Renal cortex interstitium (tissue), 11 donors: ENCODE data around the gene PAK4. TPM values are rescaled to one million over a fixed set of nuclear protein-coding genes. Genes with fewer than 3 reads are reported as not detected.
"Not testable (repeated sequence)": the region's sequence is repeated elsewhere in the genome, so short reads cannot be mapped to it uniquely, and the experiment has no call there.

ENCODE experiments used
- DNase-seq, 11 donors: peaks; one replicate each; pipeline ENCODE4 v3.0.0-alpha.2; 2013; ENCODE audit warnings: low read depth in 9 of 11, low spot score in 4 of 11; ENCODE audit errors: extremely low read depth in 1 of 11
- polyA plus RNA-seq, 3 donors: library from polyadenylated mRNA; unstranded; fragments of 120-200 nt; gene quantifications; one replicate each; pipeline ENCODE4 v1.2.1, GENCODE V29; 2013; ENCODE audit not compliant: insufficient read length in 3 of 3

Gene PAK4
- polyA plus RNA-seq, 3 donors = 41.7 to 71.0 (median 65.6) TPM

DNA sequence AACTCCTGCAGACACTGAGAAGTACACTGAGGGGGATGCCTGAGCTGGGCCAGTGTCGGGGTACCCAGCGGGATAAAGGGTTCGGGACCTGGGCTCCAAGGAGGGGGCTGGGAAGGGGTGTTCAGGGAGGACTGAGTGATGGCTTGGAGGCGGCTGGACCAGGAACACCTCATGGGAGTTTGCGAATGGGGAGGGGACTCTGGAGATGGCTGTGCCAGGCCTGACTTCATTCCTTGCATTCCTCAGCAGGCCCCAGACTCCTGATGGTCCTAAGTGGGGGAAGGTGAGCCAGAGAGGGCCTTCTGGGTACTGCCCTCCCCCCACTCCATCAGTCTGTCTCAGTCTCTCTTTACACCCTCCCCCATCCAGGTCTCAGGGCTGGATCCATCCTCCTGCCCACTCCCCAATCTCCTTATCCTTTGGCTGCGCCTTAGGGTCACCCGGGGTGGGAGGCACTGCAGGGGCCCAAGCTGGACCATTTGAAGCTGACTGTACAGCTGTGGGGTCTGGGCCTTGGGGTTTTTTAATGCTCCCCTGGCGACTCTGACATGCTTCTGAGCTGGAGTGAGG lies 13.8 kb downstream of the PAK4 start:
- peak in 1 of 11 donors; percentile 34 for DNase-seq

DNA sequence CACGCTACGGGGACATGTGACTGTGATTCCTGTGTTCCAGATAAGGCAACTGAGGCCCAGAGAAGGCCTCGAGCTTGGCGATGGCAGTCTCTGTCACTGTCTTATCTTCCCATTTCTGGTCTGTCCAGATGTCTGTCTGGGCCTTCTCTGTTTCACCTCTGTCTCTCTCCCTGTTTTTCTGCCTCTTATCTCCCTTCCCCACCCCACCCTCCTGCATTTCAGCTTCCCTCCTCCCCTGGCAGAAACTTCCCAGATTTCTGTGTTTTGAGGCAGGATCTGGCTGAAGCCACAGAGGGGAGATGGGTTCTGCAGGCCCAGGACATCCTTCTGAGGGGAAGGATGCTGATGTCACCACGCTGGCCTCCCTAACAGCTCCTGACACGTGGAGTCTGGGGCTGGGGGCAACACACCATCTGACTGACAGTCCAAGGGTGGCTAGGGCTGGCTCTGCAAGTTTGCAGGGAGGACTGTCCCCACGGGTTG lies 14.4 kb downstream of the PAK4 start:
- DNase-seq = no peak

DNA sequence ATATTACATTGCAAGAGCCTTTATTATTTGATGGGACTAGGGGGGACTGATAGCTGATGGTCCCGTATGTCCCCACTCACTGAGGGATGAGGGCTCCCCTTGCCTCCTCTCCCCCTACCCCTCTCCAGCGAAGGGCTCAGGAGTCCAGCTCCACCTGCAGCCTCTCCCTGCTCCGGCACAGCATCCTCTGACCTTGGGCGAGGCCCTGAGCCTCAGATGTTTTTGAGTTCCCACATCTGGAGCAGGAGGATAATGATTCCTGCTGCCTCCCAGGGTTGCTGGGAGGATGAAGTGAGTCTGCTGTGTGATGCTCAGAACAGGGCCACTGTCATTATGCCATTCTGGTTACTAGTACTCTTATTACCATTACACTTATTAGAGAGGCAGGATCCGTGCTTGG lies 15.0 kb downstream of the PAK4 start:
- DNase-seq = no peak

DNA sequence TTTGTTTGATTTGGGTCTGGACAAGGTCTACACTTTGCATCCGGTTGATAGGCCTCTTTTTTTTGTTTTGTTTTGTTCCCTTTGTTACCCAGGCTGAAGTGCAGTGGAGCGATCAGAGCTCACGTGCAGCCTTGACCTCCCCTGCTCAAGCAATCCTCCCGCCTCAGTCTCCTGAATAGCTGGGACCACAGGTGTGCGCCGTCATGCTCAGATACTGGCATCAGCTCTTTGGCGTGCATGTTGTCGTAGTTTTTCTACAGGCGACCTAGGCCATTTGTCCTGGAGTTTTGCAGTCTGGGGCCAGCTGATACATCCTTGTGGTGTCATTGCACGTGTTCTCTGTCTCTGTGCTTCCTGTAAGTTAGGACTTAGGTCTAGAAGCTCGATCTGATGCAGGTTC lies 16.3 kb downstream of the PAK4 start:
- DNase-seq = no peak

DNA sequence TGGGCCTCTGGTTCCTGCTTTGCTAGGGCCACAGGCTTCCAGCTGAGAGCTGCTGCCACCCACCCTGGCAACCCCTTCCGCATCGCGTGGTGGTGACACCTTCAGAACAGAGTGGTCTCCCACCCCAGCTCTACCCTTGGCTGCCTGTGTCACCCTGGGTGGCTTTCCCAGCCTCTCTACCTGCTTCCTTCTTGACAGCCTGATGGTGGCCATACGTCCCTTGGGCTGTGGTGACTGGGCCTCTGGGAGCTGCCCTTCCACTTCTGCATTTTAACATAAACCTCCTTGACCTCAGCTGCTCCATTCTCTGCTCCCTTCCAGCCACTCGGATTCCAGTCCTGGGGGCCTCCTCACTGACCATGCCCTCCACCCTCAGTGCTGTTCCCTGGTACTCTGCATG lies 17.0 kb downstream of the PAK4 start:
- DNase-seq = no peak

DNA sequence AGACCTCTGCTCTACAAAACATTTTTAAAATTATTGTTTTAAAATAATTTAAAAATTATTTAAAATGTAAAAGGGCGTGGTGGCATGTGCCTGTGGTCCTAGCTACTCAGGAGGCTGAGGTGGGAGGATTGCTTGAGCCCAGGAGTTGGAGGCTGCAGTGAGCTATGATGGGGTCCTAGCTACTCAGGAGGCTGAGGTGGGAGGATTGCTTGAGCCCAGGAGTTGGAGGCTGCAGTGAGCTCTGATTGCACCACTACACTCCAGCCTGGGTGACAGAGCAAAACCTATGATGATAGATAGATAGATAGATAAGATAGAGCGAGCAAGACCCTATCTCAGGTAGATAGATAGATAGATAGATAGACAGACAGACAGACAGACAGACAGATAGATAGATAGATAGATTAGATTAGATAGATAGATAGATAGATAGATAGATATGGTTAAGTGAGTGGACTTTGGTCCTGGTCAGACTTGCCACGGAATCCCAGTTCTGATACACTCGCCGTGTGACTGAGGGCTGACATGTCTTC lies 18.2 kb downstream of the PAK4 start:
- DNase-seq = not testable (repeated sequence)

DNA sequence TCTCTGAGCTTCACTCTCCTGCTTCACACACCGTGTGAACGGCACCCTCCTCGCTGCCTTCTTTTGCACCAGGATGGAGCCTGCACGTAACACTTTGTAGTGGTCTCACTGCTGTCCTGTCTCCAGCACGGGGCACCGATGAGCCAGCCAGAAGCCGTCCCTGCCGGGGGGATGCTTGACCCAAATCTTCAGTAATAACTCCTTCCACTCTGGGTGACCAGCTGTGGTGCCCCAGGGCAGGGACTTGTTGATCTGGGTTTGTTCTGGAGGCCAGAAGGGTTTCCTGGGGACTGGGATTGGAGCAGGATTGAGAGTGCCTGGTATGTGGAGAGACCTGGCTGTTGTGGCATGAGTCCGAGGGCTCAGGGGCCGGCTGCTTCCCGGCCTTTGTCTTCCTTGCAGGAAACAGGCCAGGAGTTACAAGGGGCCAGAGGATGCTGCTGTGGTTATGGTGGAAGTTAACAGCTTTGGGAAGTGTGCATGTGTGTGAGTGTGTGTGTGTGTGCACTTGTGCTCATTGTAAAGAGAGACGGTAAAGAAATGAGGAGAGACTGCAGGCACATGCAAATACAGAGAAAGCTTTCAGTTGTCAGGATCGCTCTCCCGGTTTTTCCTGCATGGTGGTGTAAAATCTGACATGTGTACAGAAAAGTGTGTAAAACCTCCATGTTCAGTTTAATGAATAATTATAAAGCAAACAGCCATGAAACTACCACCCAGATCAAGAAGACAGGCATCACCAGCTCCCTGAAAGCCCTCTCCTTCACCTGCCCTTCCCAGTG lies 18.9 kb downstream of the PAK4 start:
- DNase-seq = no peak

DNA sequence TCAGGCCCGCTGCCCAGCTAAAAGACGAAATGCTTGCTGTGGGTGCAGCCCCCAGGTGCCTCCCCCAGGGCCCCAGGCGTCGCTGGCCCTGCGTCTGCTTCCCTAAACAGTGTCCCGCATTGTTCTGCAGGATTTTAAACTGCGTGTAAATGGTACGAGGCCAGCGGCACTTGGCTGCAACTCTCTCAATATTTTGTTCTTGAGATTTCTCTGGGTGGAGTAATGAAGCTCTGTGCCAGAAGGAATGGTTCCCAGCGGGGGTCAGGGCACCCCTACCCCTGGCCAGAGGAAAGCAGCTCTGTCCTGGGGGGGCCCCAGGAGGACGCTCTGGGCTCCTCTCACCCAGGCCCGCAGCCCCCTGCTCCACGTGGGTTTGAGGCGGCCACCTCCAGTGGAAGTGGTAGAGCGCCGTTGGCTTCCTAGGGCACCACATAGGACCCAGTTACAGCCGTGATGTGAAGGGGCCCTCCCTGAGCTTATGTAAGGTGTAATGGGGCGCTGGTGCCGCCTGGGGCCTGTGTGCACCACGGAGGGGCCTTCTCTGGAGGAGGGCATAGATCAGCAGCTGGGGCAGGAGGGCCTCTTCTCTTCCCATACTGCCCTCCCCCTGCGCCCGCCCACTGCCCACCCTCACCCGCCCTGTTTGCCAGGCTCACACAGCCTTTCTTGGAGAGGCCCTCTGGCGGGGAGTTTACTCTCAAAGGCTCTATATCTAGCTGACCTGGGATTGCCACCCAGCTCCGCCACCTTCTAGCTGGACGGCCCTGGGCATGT lies 19.8 kb downstream of the PAK4 start:
- peak in 2 of 11 donors; percentile 58 to 60 for DNase-seq

DNA sequence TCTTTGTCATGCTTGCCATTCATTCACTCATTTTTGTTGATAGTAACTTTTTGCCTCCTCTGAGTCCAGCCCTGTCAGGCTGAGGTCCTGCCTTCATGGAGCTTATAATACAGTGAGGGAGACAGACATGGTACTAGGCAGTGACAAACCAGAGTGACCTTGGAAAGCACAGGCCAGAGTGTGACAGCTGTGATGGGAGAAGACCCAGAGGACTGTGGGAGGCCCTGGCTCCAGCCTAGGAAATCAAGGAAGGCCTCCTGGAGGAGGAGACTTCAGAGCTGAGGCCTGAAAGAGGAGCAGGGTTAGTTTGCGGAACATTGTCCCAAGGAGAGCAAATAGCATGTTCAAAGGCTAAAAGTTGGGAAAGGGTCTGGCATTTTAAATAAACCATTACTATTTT lies 20.5 kb downstream of the PAK4 start:
- DNase-seq = no peak

DNA sequence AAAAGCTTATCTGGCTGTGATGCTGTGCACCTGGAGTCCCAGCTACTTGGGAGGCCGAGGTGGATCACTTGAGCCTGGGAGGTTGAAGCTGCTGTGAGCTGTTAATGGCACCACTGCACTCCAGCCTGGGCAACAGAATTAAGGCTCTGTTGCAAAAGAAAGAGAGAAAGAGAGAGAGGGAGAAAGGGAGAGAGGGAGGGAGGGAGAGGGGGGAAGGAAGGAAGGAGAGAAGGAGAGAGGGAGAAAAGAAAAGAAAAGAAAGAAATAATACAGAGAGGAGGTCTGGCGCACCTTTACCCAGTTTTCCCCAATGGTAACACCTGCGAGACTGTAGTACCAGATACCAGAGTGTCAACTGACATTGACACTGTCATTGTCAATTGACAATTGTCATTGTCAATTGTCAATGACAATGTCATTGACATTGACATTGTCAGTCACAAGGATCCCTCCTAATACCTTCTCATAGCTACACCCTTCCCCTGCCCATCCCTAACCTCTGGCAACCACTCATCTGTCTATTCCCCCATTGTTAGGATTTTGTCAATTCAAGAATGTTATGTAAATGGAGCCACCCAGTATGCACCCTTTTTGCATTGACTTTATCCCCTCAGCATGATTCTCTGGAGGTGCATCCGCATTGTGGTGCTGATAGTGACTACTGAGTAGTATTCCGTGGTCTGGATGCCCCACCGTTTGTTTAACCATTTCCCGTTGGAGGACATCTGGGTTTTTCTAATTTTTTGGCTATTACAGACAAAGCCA lies 21.3 kb downstream of the PAK4 start:
- DNase-seq = no peak

DNA sequence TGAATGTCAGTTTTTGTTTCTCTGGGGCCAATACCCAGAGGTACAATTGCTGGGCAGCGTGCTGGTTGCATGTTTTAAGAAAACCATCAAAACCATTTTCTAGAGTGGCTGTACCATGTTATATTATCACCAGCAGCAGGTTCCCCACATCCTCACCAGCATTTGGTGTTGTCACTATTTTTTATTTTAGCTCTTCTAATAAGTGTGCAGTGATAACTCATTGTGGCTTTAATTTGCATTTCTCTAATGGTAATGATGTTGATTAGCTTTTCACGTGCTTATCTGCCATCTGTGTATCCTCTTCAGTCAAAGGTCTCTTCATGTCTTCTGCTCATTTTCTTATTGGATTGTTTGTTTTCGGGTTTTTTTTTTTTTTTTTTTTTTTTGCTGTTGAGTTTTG lies 21.9 kb downstream of the PAK4 start:
- no peak for DNase-seq

DNA sequence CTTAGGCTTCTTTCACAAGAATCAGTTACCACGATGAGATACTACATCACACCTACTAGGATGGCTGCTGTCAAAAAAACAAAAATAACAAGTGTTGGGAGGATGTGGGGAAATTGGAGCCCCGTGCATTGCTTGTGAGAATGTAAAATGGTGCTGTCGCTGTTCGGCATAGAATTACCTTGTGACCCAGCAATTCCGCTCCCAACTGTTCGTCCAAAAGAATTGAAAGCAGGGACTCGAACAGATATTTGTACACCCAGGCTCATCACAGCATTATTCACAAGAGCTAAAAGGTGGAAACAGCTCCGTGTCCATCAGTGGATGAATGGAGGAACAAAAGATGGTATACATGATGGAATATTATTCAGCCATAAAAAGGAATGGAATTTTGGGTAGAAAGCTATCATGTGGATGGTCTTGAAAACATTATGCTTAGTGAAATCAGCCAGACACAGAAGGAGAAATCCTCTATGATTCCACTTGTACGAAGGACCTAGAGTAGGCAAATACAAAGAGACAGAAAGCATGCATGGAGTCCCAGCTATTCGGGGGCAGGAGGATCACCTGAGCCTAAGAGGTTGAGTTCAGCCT lies 23.4 kb downstream of the PAK4 start:
- DNase-seq = no peak

DNA sequence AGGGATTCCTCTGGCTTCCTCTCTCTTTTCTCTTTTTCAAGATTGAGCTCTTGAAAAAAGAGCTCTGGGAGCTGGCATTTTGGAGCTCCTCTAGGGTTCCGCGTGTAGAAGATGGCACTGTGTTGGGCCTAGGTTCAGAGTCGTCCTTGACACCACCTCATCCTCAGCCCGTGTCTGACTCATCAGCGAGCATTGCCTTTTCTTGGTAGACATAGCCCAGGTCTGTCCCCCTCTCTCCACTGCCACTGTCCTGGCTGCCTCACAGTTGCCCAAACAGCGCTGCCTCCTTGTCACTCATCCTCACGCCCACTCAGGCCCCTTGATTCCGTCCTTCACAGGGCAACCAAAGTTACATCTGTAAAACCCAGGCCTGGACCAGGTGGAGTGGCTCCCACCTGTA lies 24.6 kb downstream of the PAK4 start:
- no peak for DNase-seq

DNA sequence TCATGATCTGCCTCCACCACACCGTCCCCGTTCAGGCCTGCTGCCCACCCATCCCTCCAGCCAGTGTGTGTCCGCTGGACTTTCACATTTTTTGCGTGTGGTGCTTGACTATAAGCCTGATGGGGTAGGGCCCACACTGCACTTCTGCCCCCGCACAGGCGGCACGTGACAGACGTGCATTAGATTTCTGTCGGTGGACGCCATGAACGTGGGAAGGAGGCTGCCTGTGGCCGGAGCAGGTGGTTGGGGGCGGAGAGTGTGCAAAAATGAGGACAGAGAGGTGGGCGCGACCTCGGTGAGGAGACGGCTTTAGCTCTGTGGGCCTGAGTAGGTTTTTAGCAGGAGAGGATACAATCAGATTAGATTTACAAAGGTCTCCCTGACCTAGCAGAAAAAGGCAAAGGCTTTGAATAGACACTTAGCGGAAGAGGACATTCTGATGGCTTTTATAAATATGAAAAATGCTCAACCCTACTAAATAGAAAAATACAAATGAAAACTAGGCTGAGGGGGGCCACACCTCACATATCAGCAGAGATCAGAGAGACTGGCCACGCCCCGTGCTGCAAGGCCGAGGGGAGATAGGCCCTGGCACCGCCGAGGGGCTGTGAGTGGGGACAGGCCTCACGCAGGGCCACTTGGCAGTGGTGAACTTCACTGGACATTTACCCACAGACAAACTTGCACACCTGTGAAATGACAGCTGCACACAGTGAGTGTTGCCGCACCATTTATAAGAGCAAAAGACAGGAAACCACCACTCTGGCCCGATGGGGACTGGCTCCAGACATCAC lies 25.4 kb downstream of the PAK4 start:
- no peak for DNase-seq

DNA sequence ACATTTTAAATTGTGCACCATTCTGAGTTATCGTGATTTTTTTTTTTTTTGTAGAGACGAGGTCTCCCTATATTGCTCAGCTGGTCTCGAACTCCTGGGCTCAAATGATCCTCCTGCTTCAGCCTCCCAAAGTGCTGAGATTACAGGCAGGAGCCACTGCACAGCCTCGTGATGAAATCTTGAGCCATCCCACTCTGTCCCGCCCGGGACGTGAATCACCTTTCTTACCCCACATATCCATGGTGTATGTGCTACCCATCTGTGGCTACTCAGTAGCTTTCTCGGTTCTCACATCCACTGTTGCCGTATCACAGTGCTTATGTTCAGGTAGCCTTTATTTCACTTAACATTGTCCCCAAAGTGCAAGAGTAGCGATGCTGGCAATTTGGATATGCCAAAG lies 26.5 kb downstream of the PAK4 start:
- DNase-seq = no peak

DNA sequence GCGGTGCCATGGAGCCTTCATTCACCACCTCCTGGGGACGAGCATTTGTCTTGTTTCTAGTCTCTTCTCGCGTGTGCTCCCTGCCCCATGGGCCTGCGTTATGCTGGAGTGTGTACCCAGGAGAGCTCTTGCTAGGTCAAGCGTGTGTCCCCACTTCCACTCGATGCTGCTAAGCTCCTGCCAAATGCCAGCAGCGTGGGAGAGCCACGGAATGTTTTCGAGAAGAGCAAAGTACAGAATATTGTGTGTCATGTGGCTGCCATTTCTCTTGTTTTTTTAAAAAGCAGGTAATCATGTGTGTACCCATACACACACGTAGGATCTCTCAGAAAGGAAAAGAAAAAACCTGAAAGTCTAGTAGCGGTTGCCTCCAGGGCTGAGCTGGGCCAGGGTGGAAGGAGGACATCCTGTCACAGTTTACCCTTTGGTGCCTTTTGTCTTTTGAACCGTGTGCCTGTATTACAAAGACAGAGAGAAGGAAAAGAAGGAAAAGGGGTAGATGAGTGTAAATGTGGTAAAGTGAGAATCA lies 28.6 kb downstream of the PAK4 start:
- DNase-seq = no peak

DNA sequence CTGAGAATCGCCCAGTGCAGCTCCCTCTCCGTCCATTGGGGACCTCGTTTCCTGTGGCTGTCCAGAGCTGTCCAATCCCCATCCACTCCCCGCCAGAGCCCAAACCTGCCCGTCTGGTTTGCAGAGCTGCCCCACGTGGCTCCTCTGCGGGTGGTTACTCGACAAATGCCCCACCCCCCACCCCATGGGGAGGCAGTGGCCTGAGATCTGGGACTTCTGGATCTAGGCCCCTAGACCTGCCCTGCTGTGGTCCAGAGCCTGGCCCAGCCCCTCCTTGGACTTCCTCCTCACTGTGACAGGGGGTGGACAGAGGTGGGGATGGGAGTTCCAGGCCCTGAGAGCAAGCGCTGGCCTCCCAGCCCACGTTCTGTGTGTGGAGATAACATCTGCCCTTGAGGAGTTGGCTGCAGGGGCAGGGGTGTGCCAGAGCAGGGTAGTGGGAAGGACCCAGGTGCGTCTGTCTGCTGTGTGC lies 29.1 kb downstream of the PAK4 start:
- peak in 1 of 11 donors; percentile 39 for DNase-seq
